Pancreas (tissue), 10 donors: Measurements from ENCODE around the gene TGM6. TPM values are rescaled to one million over a fixed set of nuclear protein-coding genes. Genes with fewer than 3 reads are reported as not detected.

Experiments
- ATAC-seq, 4 donors: fragments of 200-7000 bp; cut with Tn5 transposase; one replicate each; pipeline versions ENCODE4 v1.8.0 to v1.9.1; 2020; ENCODE audit warnings: mild to moderate bottlenecking in 4 of 4, moderate library complexity in 4 of 4
- DNase-seq, 6 donors: peaks; one replicate each; pipeline ENCODE4 v3.0.0-alpha.2; 2020
- FAIRE-seq: peaks from 2 replicates; lab custom pipeline; 2012; peaks lifted over from hg19 to GRCh38; lab: Jason Lieb, UNC
- H3K27ac ChIP-seq, 4 donors: fragments of 200-600 bp; sonication (generic); 1 replicate in 3 of 4; 2 replicates in 1 of 4; pipeline versions ENCODE4 v1.5.0 to v1.8.0; 2020
- H3K27me3 ChIP-seq, 4 donors: fragments of 200-600 bp; one replicate each; pipeline ENCODE4 v1.8.0; 2021
- H3K36me3 ChIP-seq, 3 donors: fragments of 200-600 bp; sonication (generic) in 1 of 3; one replicate each; pipeline versions ENCODE4 v1.5.0 to v1.8.0; 2020 to 2021
- H3K4me1 ChIP-seq, 3 donors: fragments of 200-600 bp; one replicate each; pipeline ENCODE4 v1.8.0; 2021
- H3K4me3 ChIP-seq, 4 donors: fragments of 200-600 bp; sonication (generic) in 2 of 4; one replicate each; pipeline versions ENCODE4 v1.5.0 to v1.8.0; 2020 to 2021
- H3K9me3 ChIP-seq, 4 donors: fragments of 200-600 bp; one replicate each; pipeline ENCODE4 v1.8.0; 2021
- WGBS, 2 donors: extraction: QIAGEN DNeasy Blood & Tissue Kit; methylation state at CpG; one replicate each; pipeline ENCODE4 v1.1.7; 2013; 5-methylcytosine and 5-hydroxymethylcytosine counted together
- intact Hi-C, 3 donors: fragments of 100-400 bp; cut with DNase I; formaldehyde crosslinking; loops; one replicate each; pipeline versions ENCODE4 v1.11.1 to v1.14.2; 2022
- polyA plus RNA-seq, 2 donors: library from polyadenylated mRNA; stranded (reverse); fragments of 200-250 nt; gene quantifications; one replicate each; pipeline ENCODE4 v1.2.3, GENCODE V29; 2013
- total RNA-seq, 6 donors: library from RNA; stranded (reverse); fragmentation: NEBNext Ultra II Directional in 4 of 6; extraction: Animal tissue kit (Norgen Biotek cat#: 25700) in 4 of 6; gene quantifications; one replicate each; pipeline versions ENCODE4 v1.2.1 to v1.2.4, GENCODE V29; 2021 to 2023
- TF ChIP-seq, protein P1 (sequence below), 4 donors: fragments of 200-600 bp; sonication (generic) in 3 of 4; IDR thresholded peaks; one replicate each; pipeline versions ENCODE4 v1.5.0 to v1.8.0; 2021; ENCODE audit warnings: antibody characterized with exemption in 4 of 4
- donor health status: healthy with polysubstance abuse.
- donor health status: DM: no; HTN: no; CAD: no; lungs with moderate emphysema.
- donor health status: DM: no; HTN: no; CAD: no.
- donor health status: control.
- donor health status: control.
- donor health status: Bipolar disorder and iron deficiency.
- donor health status: DM: yes; HTN: yes; CAD: no.
- donor health status: DM: no; HTN: no; CAD: no.
- donor health status: DM: no; HTN: no; CAD: no.
- donor health status: DM: yes; HTN: yes; CAD: no.

The TGM6 gene
- total and polyA plus RNA-seq, 8 donors = not detected

- DNase-seq = no peak
- FAIRE-seq = no peak
- Histone ChIP-seq H3K4me3 (no peak overlapping the region), H3K4me1 (no peaks in the 10 kb centered on the region), H3K27ac (no peak overlapping the region), H3K9me3 (peaks cover 0 to 6% (median 0%) of the 10 kb centered on the region in 4 donors), H3K36me3 (no peaks in the 10 kb centered on the region), H3K27me3 (no peaks in the 10 kb centered on the region)
- intact Hi-C loops = no loop called here
- no peak for ATAC-seq
- TF ChIP-seq, protein P1, sequence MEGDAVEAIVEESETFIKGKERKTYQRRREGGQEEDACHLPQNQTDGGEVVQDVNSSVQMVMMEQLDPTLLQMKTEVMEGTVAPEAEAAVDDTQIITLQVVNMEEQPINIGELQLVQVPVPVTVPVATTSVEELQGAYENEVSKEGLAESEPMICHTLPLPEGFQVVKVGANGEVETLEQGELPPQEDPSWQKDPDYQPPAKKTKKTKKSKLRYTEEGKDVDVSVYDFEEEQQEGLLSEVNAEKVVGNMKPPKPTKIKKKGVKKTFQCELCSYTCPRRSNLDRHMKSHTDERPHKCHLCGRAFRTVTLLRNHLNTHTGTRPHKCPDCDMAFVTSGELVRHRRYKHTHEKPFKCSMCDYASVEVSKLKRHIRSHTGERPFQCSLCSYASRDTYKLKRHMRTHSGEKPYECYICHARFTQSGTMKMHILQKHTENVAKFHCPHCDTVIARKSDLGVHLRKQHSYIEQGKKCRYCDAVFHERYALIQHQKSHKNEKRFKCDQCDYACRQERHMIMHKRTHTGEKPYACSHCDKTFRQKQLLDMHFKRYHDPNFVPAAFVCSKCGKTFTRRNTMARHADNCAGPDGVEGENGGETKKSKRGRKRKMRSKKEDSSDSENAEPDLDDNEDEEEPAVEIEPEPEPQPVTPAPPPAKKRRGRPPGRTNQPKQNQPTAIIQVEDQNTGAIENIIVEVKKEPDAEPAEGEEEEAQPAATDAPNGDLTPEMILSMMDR (IDR thresholded peaks at IDR 0.05) = no peak
Measured at GRCh38 chr20:2361035-2361593, 19.6 kb upstream of the TGM6 start.

DNA sequence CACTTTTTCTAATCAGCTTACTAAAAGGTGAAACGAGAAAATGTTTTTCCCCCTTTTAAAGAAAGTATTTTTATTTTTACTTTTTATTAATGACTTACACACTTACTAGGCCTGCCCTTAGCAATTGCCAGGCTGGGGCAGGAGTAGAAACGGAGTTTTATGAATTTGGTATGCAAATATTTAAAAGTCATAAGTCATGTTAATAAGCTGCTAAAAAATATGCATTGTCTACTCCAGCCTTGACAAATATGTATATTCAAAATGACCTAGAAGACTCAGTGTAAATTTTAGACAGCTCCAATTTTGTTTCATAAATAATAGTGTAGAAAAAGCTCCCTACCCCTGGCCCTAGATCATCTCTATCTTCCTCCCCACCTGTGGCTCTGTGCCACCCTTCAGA is 17.5 kb upstream of the TGM6 start:
- H3K27me3 ChIP-seq = no peaks in the 10 kb centered on the region
- DNase-seq (no peak), FAIRE-seq (no peak), ATAC-seq (no peak)
- intact Hi-C loops = no loop called here
- H3K9me3 ChIP-seq = peaks cover 0 to 6% (median 0%) of the 10 kb centered on the region in 4 donors
- TF ChIP-seq, protein P1 (IDR thresholded peaks at IDR 0.05) = no peak
- 64 to 75% methylated on average over 2 of the region's 2 CpGs for WGBS, 2 donors
- no peaks in the 10 kb centered on the region for H3K36me3 ChIP-seq
- H3K27ac ChIP-seq = no peak overlapping the region
- H3K4me1 ChIP-seq = no peaks in the 10 kb centered on the region
- H3K4me3 ChIP-seq = no peak overlapping the region

GRCh38 chr20:2363587-2363986 is 17.1 kb upstream of the TGM6 start:
- TF ChIP-seq, protein P1 (IDR thresholded peaks at IDR 0.05) = no peak
- ATAC-seq (no peak), DNase-seq (no peak), FAIRE-seq (no peak)
- Histone ChIP-seq H3K36me3 (no peaks in the 10 kb centered on the region), H3K27me3 (no peaks in the 10 kb centered on the region), H3K27ac (no peak overlapping the region), H3K9me3 (peaks cover 0 to 6% (median 0%) of the 10 kb centered on the region in 4 donors), H3K4me1 (no peaks in the 10 kb centered on the region), H3K4me3 (no peak overlapping the region)
- WGBS, 2 donors = 70 to 82% methylated on average over 1 of the region's 1 CpG
- intact Hi-C loops = no loop called here

- no peak for ATAC-seq
- intact Hi-C loops = no loop called here
- 68 to 78% methylated on average over 4 of the region's 4 CpGs for WGBS, 2 donors
- TF ChIP-seq, protein P1 (IDR thresholded peaks at IDR 0.05) = no peak
- Histone ChIP-seq H3K36me3 (no peaks in the 10 kb centered on the region), H3K4me1 (no peaks in the 10 kb centered on the region), H3K4me3 (no peak overlapping the region), H3K27ac (no peak overlapping the region), H3K9me3 (peaks cover 0 to 6% (median 0%) of the 10 kb centered on the region in 4 donors), H3K27me3 (no peaks in the 10 kb centered on the region)
- no peak for FAIRE-seq
- no peak for DNase-seq
Measured at GRCh38 chr20:2364044-2364443, 16.7 kb upstream of the TGM6 start.

DNA sequence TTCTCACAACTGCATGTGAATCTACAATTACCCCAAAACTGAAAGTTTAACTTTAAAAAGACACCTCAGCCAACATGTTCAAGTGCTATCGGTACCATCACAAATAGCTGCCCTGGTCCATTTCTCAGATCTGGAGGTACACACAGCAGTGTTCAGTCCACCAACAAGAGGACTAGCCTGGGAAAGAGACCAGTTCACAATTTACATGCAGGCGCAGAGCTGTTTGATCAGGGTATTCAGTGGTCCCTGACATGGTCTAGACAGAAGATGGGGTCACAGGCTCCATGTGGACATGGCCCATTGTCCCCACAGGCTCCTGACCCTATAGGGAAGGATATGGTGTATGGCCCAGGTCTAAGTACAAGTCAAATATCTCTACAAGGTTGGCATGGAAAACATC is 15.6 kb upstream of the TGM6 start:
- Histone ChIP-seq H3K27ac (no peak overlapping the region), H3K4me3 (no peak overlapping the region), H3K36me3 (no peaks in the 10 kb centered on the region), H3K9me3 (peaks cover 0 to 6% (median 0%) of the 10 kb centered on the region in 4 donors), H3K4me1 (no peaks in the 10 kb centered on the region), H3K27me3 (no peaks in the 10 kb centered on the region)
- DNase-seq = no peak
- TF ChIP-seq, protein P1 (IDR thresholded peaks at IDR 0.05) = no peak
- intact Hi-C loops = no loop called here
- no peak for FAIRE-seq
- WGBS, 2 donors = 70 to 93% methylated on average over 2 of the region's 2 CpGs
- no peak for ATAC-seq
